ENCODE measurements around the gene ZNF74.
"Not testable (repeated sequence)": the region's sequence is repeated elsewhere in the genome, so short reads cannot be mapped to it uniquely, and the experiment has no call there.

ZNF74 gene

GRCh38 chr22:20401376-20402014 lies 7.5 kb downstream of the ZNF74 start:
- DNase-seq = no peak

- no peak for DNase-seq
Observed at GRCh38 chr22:20402960-20403778, 9.2 kb downstream of the ZNF74 start.

GRCh38 chr22:20403779-20404140 lies 9.8 kb downstream of the ZNF74 start:
- no peak for DNase-seq

- DNase-seq = no peak
Observed at GRCh38 chr22:20404881-20405280, 10.9 kb downstream of the ZNF74 start.

- no peak for DNase-seq
Observed at GRCh38 chr22:20405291-20405930, 11.5 kb downstream of the ZNF74 start.

GRCh38 chr22:20405931-20406685 lies 12.2 kb downstream of the ZNF74 start:
- DNase-seq = no peak

GRCh38 chr22:20406686-20407408 lies 12.9 kb downstream of the ZNF74 start:
- no peak for DNase-seq

- DNase-seq = no peak
Observed at GRCh38 chr22:20407829-20408228, 13.9 kb downstream of the ZNF74 start.

GRCh38 chr22:20408891-20409290 lies 14.9 kb downstream of the ZNF74 start:
- DNase-seq = no peak

GRCh38 chr22:20409385-20409784 lies 15.4 kb downstream of the ZNF74 start:
- DNase-seq = not testable (repeated sequence)

- DNase-seq = no peak
Observed at GRCh38 chr22:20412474-20413216, 18.7 kb downstream of the ZNF74 start.

- no peak for DNase-seq
Observed at GRCh38 chr22:20413217-20414058, 19.5 kb downstream of the ZNF74 start.

- DNase-seq = no peak
Observed at GRCh38 chr22:20414059-20414440, 20.1 kb downstream of the ZNF74 start.

GRCh38 chr22:20414450-20414849 lies 20.5 kb downstream of the ZNF74 start:
- no peak for DNase-seq

GRCh38 chr22:20415241-20415640 lies 21.3 kb downstream of the ZNF74 start:
- DNase-seq = not testable (repeated sequence)

- not testable (repeated sequence) for DNase-seq
Observed at GRCh38 chr22:20415699-20416098, 21.7 kb downstream of the ZNF74 start.

- peak; percentile 68 for DNase-seq
Observed at GRCh38 chr22:20418211-20418788, 24.3 kb downstream of the ZNF74 start.

- no peak for DNase-seq
Observed at GRCh38 chr22:20419664-20419951, 25.7 kb downstream of the ZNF74 start.

- no peak for DNase-seq
Observed at GRCh38 chr22:20420157-20420842, 26.3 kb downstream of the ZNF74 start.

GRCh38 chr22:20421507-20421874 lies 27.5 kb downstream of the ZNF74 start:
- DNase-seq = no peak

All from amniotic stem cell (primary cell).